Measurements from ENCODE around the gene CCDC6.
"Not testable (repeated sequence)": the region's sequence is repeated elsewhere in the genome, so short reads cannot be mapped to it uniquely, and the experiment has no call there.

Gene CCDC6

DNA sequence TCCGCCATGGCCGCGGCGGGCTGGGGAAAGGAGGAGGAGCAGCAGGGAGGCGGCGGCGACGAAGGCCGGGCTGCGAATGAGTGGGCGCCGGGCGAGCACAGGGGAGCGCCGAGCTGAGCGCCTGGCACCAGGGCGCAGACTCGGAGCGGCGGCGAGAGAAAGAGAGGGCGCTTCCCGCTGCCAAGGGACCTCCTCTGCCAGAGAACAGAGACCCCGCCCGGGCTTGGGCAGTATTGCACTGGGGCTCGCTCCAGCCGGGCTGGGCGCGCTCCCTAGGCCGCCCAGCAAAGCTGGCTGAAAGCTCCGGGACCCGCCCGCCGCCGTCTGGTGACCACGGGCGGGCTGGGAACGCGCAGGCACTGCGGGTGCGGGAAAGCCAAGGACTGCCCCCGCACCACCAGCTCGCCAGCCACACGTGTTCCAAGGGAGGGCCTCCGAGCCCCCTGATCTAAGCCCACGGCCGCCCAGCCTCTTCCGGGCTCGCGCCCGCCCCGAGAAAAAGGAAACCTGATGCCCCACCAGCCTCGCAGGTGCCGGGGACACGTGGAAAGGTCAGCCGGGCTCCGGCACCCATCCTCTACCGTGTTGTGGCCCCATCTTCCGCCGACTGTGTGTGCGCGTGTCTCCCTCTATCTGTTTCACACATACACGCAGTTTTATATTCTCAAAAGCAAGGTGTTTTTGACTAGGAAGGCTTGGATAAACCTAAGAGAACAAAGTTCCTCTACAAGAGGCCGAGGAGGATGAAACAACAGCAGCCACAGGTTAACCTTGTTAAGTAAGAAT is at the start of gene CCDC6:
TSS of gene CCDC6 (minus strand) at position 140 of the 786 bp plus-strand sequence. CDS start at position 8, 132 bp downstream.
- DNase-seq, result peak; percentile 95

GRCh38 chr10:59954296-59954695 is 47.9 kb upstream of the CCDC6 start:
- DNase-seq, result no peak

GRCh38 chr10:59953711-59954110 is 47.4 kb upstream of the CCDC6 start:
- DNase-seq, result not testable (repeated sequence)

GRCh38 chr10:59950105-59950504 is 43.7 kb upstream of the CCDC6 start:
- no peak for DNase-seq

DNA sequence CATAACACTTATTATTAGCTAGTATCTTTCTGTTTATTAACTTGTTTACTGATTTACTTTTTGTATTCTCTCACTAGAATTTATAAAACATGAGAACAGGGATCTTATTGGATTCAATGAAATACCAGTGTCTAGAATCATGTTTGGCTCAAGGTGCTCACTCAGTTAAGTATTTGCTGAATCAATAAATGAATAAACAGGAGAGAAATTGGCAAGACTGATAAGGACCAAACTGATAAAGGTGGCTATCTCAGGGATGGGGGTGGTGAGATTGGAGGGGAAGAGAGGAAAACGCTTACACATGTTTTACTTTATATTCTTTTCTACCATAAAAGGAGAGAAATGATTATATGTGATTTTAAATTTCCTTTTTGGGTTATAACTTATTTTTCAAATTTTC is 43.3 kb upstream of the CCDC6 start:
- DNase-seq, result no peak

- DNase-seq, result no peak
Measured at GRCh38 chr10:59945991-59946390, 39.6 kb upstream of the CCDC6 start.

DNA sequence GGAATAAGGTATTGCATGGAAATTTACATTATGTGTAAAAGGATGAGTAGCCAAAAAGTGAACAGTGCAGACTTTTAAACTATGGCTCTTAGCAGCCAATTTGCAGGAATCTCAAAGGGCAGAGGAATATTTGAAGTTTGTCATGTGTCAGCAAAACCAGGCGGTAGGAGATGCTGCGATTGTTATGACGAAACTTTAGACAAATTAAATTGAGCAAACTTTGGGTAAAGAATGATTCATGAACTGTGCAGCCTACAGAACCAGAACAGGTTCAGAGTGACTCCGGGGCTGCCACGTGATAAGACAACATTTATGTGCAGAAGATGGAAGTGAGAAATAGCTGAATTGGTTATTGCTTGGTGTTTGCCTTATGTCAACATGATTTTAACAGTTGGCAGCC is 39.2 kb upstream of the CCDC6 start:
- no peak for DNase-seq

- DNase-seq, result no peak
Measured at GRCh38 chr10:59944339-59944935, 38.1 kb upstream of the CCDC6 start.

DNA sequence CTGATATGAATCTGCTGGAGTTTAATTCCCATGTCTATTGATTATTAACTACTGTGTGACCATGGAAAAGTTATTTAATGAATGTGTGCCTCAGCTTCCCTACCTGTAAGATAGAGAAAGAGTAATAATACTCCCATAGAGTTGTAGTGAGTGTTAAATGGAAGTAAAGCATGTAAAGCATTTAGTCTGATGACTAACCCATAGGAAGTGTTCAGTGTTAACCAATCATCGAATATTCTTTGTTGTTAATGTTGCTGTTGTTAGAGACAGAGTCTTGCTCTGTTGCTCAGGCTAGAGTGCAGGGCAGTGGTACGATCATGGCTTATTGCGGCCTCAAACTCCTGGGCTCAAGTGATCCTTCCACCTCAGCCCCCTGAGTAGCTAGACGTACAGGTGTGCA is 36.2 kb upstream of the CCDC6 start:
- DNase-seq, result no peak

- no peak for DNase-seq
Measured at GRCh38 chr10:59937720-59938119, 31.4 kb upstream of the CCDC6 start.

- DNase-seq, result no peak
Measured at GRCh38 chr10:59934701-59935100, 28.3 kb upstream of the CCDC6 start.

- DNase-seq, result not testable (repeated sequence)
Measured at GRCh38 chr10:59930788-59931521, 24.6 kb upstream of the CCDC6 start.

DNA sequence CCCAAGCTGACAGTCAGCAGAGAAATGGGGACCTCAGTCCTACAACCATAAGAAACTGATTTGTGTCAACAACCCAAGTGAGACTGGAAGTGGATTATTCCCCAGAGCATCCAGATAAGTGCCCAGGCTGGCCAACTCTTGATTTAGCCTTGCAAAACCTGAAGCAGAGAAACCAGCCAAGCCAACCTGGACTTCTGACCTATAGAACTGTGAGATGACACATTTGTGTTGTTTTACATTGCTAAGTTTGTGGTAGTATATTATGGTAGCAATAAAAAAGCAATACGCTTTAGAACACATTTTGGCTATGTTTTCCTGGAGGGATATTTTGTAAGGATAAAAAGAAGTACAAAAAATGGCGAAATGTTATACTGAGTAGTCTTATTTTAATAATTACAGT is 19.7 kb upstream of the CCDC6 start:
- no peak for DNase-seq

DNA sequence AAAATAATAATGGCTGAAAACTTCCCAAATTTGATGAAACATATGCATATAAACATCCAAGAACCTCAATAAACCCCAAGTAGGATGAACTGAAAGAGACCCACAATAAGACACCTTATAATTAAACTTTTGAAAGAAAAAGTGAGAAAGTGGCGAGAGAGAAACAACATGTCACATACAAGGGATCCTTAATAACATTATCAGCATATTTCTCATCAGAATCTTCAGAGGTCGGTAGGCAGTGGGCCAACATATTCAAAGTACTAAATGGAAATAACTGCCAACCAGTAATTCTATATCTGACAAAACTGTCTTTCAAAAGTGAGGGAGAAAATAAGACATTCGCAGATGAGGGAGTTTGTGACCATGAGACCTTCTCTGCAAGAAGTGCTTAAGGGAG is 16.6 kb upstream of the CCDC6 start:
- DNase-seq, result no peak

- no peak for DNase-seq
Measured at GRCh38 chr10:59917922-59918321, 11.6 kb upstream of the CCDC6 start.

- no peak for DNase-seq
Measured at GRCh38 chr10:59913547-59914237, 7.3 kb upstream of the CCDC6 start.

DNA sequence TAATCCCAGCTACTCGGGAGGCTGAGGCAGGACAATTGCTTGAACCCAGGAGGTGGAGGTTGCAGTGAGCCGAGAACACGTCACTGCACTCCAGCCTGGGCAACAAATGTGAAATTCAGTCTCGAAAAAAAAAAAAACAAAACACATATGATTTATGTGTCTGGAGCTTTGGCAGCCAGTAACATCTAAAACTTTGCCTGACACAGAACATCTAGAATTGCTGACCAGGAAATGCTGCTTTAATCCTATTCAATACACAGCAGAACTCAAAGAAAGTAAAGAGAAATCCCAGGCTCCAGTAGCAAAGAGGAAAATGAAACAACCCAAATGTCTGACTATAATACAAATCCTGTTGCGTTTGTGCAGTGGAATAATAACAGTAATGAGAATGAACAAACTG is 4.5 kb upstream of the CCDC6 start:
- DNase-seq, result no peak

GRCh38 chr10:59909815-59910214 is 3.5 kb upstream of the CCDC6 start:
- no peak for DNase-seq

DNA sequence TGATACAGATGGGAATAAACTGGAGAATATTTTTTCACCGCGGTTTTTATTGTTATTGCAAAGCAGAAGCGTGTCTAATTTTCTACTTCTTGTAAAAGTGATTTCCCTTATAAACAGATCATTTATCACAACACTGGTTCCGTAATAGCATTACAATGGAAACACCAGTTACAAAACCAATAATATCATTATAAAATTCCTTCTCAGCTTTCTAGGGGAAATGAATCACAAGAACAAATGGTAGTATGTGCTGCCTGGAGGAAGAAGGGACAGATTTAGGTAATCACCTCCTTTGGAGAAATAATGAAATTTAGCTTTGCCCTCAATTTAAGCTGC is 2.4 kb upstream of the CCDC6 start:
- DNase-seq, result no peak

DNA sequence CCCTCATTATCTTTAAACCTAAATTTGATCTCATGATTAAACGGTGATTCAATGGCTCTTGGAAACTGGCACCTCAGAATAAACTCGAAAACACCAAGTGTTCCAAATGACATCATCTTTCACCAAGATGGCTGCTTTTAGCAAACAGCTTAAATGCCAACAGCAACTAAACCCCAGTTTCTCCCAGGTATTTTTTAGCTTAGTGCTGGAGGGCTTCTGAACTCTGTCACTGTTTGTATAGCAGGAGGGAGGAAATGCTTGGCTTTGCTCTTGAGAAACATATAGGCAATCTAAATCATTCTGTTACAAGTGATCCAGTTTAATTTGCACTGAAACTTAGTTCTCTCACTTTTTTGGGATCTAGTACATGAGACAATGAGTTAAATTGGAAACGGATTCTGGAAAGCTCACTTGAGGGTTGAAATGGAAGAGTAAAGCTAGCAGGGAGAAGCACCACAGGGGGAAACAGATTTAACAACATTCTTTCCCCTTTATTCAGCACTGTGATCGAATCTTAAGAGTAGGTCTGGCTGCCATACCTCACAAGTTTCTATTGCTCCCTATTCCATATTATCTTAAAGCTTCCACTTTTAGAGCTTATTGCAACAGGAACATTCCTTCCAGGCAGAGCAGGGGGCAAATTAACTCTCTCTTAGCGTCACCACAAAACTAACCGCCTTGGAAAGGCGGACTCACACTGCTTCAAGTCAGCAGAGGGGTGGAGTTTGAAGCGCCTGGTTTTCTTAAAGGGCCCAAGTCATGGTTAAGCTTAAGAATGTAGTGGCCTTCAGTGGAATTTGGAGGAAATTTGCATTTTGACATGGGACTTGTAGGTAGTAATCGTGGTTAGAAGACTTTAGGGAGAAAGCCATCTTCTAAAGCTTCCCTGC is 1.8 kb upstream of the CCDC6 start:
- peak; percentile 79 for DNase-seq

- no peak for DNase-seq
Measured at GRCh38 chr10:59907537-59907917, 1.2 kb upstream of the CCDC6 start.

DNA sequence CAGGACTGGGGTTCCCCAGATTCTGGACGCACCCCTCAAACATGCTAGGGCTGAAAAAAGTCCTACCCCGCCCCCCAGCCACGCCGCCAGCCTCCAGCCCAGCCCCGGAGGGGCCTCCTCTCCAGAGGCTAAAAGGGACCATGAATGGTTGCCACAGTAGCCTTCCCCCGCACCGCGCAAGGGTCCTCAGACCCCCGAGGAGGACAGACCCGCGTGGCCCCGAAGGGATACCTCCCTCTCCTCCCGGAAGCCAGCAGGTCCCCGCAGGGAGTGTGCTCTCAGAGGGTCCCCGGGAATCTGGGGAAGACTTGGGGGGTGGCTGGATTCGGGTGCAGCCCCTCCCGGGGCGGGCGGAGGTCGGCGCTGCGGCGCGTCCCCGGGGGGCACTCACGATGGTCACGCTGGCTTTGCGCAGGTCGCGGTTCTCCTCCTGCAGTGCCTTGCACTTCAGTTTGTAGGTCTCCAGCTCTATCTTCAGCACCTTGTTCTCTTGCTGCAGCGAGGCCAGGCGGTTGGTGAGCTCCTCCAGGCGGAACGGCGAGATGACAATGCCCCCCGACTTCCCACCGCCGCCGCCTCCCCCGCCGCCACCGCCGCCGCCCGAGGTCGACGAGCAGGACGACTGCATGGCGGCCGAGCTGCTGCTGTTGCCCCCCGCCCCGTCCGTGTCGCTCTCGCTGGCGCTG is 482 bp downstream of the CCDC6 start:
- no peak for DNase-seq
